Measurements from ENCODE around the gene SACS. TPM values are rescaled to one million over a fixed set of nuclear protein-coding genes. Genes with fewer than 3 reads are reported as not detected.

Gene SACS
- total and polyA plus RNA-seq, 2 donors (not counting 3 experiments of a cell fraction or from before 2014, with no cell fraction given) = 14.8 to 72.7 TPM

DNA sequence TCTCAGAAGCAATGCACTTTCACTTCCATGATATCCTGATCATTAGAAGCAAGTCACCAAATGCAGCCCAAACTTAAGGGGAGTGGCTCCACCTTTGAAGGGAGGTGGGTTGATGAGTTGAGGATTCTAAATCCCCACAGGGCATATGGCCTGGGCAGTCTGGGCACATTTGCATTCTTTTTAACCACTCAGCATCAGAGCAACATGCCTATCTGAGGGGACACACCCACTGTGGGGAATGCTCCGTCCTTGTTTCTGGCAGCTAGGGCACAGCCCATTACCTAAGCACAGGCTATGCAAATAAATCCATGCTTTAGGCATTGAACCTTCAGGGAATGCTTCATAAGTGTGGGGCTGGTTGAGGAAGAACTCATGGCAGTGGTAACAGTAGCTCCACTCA, 12.3 kb upstream of the SACS start:
- CTCF ChIA-PET = no interaction called here
- TF ChIP-seq JUN (IDR thresholded peaks at IDR 0.05; ENCODE audit: borderline replicate concordance, insufficient read depth, insufficient read length, low read depth) (no peak), MYC (IDR thresholded peaks at IDR 0.05; ENCODE audit: low read depth, low read length) (no peak), GATA2 (IDR thresholded peaks at IDR 0.05; ENCODE audit: insufficient read depth, insufficient read length, low read depth, low read length) (no peak), FOS (IDR thresholded peaks at IDR 0.05; ENCODE audit: borderline replicate concordance, insufficient read depth, low read length) (no peak), EZH2 (IDR thresholded peaks at IDR 0.05; ENCODE audit: borderline replicate concordance, low read depth, low read length, severe bottlenecking) (no peak), POLR2A (IDR thresholded peaks at IDR 0.05; ENCODE audit: low read depth, low read length) (no peak), POLR2AphosphoS5 (IDR thresholded peaks at IDR 0.05; ENCODE audit: insufficient read depth, low read depth, low read length) (no peak)
- TF ChIP-seq, protein P1, sequence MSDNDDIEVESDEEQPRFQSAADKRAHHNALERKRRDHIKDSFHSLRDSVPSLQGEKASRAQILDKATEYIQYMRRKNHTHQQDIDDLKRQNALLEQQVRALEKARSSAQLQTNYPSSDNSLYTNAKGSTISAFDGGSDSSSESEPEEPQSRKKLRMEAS (IDR thresholded peaks at IDR 0.05; ENCODE audit: insufficient read depth, insufficient read length) = no peak
- TF ChIP-seq, protein P2, sequence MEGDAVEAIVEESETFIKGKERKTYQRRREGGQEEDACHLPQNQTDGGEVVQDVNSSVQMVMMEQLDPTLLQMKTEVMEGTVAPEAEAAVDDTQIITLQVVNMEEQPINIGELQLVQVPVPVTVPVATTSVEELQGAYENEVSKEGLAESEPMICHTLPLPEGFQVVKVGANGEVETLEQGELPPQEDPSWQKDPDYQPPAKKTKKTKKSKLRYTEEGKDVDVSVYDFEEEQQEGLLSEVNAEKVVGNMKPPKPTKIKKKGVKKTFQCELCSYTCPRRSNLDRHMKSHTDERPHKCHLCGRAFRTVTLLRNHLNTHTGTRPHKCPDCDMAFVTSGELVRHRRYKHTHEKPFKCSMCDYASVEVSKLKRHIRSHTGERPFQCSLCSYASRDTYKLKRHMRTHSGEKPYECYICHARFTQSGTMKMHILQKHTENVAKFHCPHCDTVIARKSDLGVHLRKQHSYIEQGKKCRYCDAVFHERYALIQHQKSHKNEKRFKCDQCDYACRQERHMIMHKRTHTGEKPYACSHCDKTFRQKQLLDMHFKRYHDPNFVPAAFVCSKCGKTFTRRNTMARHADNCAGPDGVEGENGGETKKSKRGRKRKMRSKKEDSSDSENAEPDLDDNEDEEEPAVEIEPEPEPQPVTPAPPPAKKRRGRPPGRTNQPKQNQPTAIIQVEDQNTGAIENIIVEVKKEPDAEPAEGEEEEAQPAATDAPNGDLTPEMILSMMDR (IDR thresholded peaks at IDR 0.05; ENCODE audit: extremely low read depth in 1 of 2, insufficient read depth in 1 of 2, low read depth in 1 of 2, low read length in 2 of 2) = no peak

More for the DNA sequence above, 12.3 kb upstream of the SACS start:
- Histone ChIP-seq H3K9me1 (replicated peaks; ENCODE audit: control insufficient read depth, extremely low read depth, insufficient read depth, low read length) (no peaks in the 10 kb centered on the region), H4K20me1 (replicated peaks; ENCODE audit: control insufficient read depth, extremely low read depth, insufficient read depth, low read length) (no peaks in the 10 kb centered on the region), H3K9ac (replicated peaks; ENCODE audit: extremely low read depth, insufficient read depth, low read length) (no peak overlapping the region), H3K4me2 (ENCODE audit: insufficient read depth, low read length) (no peak overlapping the region), H3K79me2 (ENCODE audit: control insufficient read depth, insufficient read depth, low read length) (no peaks in the 10 kb centered on the region), H3K4me1 (ENCODE audit: control insufficient read depth, extremely low read depth, insufficient read depth, low read length) (no peaks in the 10 kb centered on the region), H3K36me3 (ENCODE audit: control insufficient read depth in 2 of 2, extremely low read depth in 1 of 2, insufficient read depth in 2 of 2, low read length in 2 of 2) (no peaks in the 10 kb centered on the region), H3K27ac (ENCODE audit: insufficient read depth, low read depth, low read length) (no peak overlapping the region), H3K9me3 (replicated peaks; ENCODE audit: control insufficient read depth, insufficient read depth, low read length) (no peaks in the 10 kb centered on the region), H2AFZ (ENCODE audit: low read depth, low read length) (no peak overlapping the region), H3K27me3 (ENCODE audit: control insufficient read depth in 2 of 2, insufficient read depth in 2 of 2, low read length in 2 of 2) (peaks cover 0 to 5% of the 10 kb centered on the region in 2 experiments), H3K4me3 (replicated peaks in 1 of 3; ENCODE audit: insufficient read depth in 1 of 3, low read depth in 1 of 3, low read length in 3 of 3) (no peak overlapping the region)
- intact Hi-C loops (cut with micrococcal nuclease) = no loop called here
- dilution Hi-C loops (cut with MboI; ENCODE audit: extremely low pct_ligation_motif_present, low sequenced_read_pairs) = no loop called here
- no TSS peak for BruUV-seq (replicated peaks)
- FAIRE-seq (no peak), DNase-seq (ENCODE audit: low read depth, low spot score) (no peak)
- POLR2A ChIA-PET = no interaction called here
